Tibial artery (tissue), 4 donors: ENCODE results near the gene PSMG1.
A peak's percentile ranks its signal among the peaks of the same experiment; 100 is the strongest.

Experiments used
- DNase-seq, 2 donors: peaks; one replicate each; pipeline ENCODE4 v3.0.0-alpha.2; 2019
- H3K27ac ChIP-seq, 2 donors: fragments of 200-600 bp; sonication (generic) in 1 of 2; 1 replicate in 1 of 2; 2 replicates in 1 of 2; pipeline ENCODE4 v1.5.1; 2018 to 2019; ENCODE audit warnings: mild to moderate bottlenecking in 1 of 2
- H3K27me3 ChIP-seq, 2 donors: fragments of 200-600 bp; sonication (generic) in 1 of 2; one replicate each; pipeline versions ENCODE4 v1.5.1 to v1.6.0; 2016 to 2019
- H3K36me3 ChIP-seq, 3 donors: fragments of 200-600 bp; sonication (generic) in 2 of 3; one replicate each; pipeline ENCODE4 v1.5.1; 2016 to 2019; ENCODE audit warnings: mild to moderate bottlenecking in 2 of 3
- H3K4me1 ChIP-seq, 4 donors: fragments of 200-600 bp; sonication (generic) in 2 of 4; 1 replicate in 3 of 4; 2 replicates in 1 of 4; pipeline ENCODE4 v1.5.1; 2016 to 2019
- H3K4me3 ChIP-seq, 2 donors: fragments of 200-600 bp; sonication (generic) in 1 of 2; 1 replicate in 1 of 2; 2 replicates in 1 of 2; pipeline ENCODE4 v1.5.1; 2018 to 2019; ENCODE audit warnings: mild to moderate bottlenecking in 2 of 2
- H3K9me3 ChIP-seq, 3 donors: fragments of 200-600 bp; sonication (generic) in 1 of 3; one replicate each; pipeline ENCODE4 v1.5.1; 2016 to 2019
- CTCF ChIP-seq, 2 experiments: fragments of 200-600 bp in 1 of 2; fragments of 450-650 bp in 1 of 2; IDR thresholded peaks; one replicate each; pipeline ENCODE4 v1.5.1; 2017 to 2019; ENCODE audit warnings: antibody characterized with exemption in 2 of 2, mild to moderate bottlenecking in 1 of 2, moderate library complexity in 1 of 2
- intact Hi-C: fragments of 100-400 bp; cut with DNase I; formaldehyde crosslinking; loops from one replicate; pipeline ENCODE4 v1.15.0; 2023; ENCODE audit warnings: low total_unique reads

The PSMG1 gene

GRCh38 chr21:39175154-39175553, 8.1 kb downstream of the PSMG1 start:
- no peak for DNase-seq
- Histone ChIP-seq H3K4me1 (no peaks in the 10 kb centered on the region), H3K27me3 (no peaks in the 10 kb centered on the region), H3K36me3 (peaks cover 4 to 51% (median 49%) of the 10 kb centered on the region in 3 donors), H3K9me3 (no peaks in the 10 kb centered on the region), H3K4me3 (no peak overlapping the region), H3K27ac (no peak overlapping the region)
- intact Hi-C loops, result loop anchor here (10.0 kb wide), 1 partner anchor 1610 kb away; no protein-coding TSS in a partner anchor
- peak in 1 of 2 experiments; percentile 49 for TF ChIP-seq CTCF (IDR thresholded peaks at IDR 0.05)

- Histone ChIP-seq H3K27ac (no peak overlapping the region), H3K9me3 (no peaks in the 10 kb centered on the region), H3K4me1 (no peaks in the 10 kb centered on the region), H3K36me3 (peaks cover 4 to 55% (median 44%) of the 10 kb centered on the region in 3 donors), H3K4me3 (no peak overlapping the region), H3K27me3 (no peaks in the 10 kb centered on the region)
- no peak for TF ChIP-seq CTCF (IDR thresholded peaks at IDR 0.05)
- intact Hi-C loops, result loop anchor here (10.0 kb wide), 1 partner anchor 1609 kb away; no protein-coding TSS in a partner anchor
- DNase-seq, result no peak
Measured at GRCh38 chr21:39173716-39174680, 9.3 kb downstream of the PSMG1 start.

- Histone ChIP-seq H3K4me3 (no peak overlapping the region), H3K4me1 (no peaks in the 10 kb centered on the region), H3K27me3 (no peaks in the 10 kb centered on the region), H3K27ac (no peak overlapping the region), H3K36me3 (peaks cover 4 to 43% (median 33%) of the 10 kb centered on the region in 3 donors), H3K9me3 (peaks cover 0 to 3% (median 1%) of the 10 kb centered on the region in 3 donors)
- TF ChIP-seq CTCF (IDR thresholded peaks at IDR 0.05), result no peak
- DNase-seq, result no peak
- intact Hi-C loops, result loop anchor here (10.0 kb wide), 1 partner anchor 1605 kb away; no protein-coding TSS in a partner anchor
Measured at GRCh38 chr21:39169906-39170305, 13.3 kb downstream of the PSMG1 start.

GRCh38 chr21:39168800-39169199, 14.5 kb downstream of the PSMG1 start:
- H3K4me3 ChIP-seq, result no peak overlapping the region
- DNase-seq, result no peak
- intact Hi-C loops, result no loop called here
- no peaks in the 10 kb centered on the region for H3K27me3 ChIP-seq
- peaks cover 3 to 14% (median 11%) of the 10 kb centered on the region in 3 donors for H3K9me3 ChIP-seq
- H3K36me3 ChIP-seq, result peaks cover 4 to 34% (median 27%) of the 10 kb centered on the region in 3 donors
- no peak overlapping the region for H3K27ac ChIP-seq
- H3K4me1 ChIP-seq, result no peaks in the 10 kb centered on the region
- TF ChIP-seq CTCF (IDR thresholded peaks at IDR 0.05), result no peak

GRCh38 chr21:39164523-39164922, 18.7 kb downstream of the PSMG1 start:
- H3K4me1 ChIP-seq, result peaks cover 0 to 4% (median under 1%) of the 10 kb centered on the region in 4 donors
- H3K27me3 ChIP-seq, result no peaks in the 10 kb centered on the region
- no peak for TF ChIP-seq CTCF (IDR thresholded peaks at IDR 0.05)
- no peak overlapping the region for H3K4me3 ChIP-seq
- H3K27ac ChIP-seq, result no peak overlapping the region
- H3K9me3 ChIP-seq, result peaks cover 3 to 14% (median 11%) of the 10 kb centered on the region in 3 donors
- peaks cover 0 to 4% (median 0%) of the 10 kb centered on the region in 3 donors for H3K36me3 ChIP-seq
- intact Hi-C loops, result no loop called here
- DNase-seq, result no peak
